Right lobe of liver (tissue), 6 donors: Measurements from ENCODE around the gene MYH15. TPM values are rescaled to one million over a fixed set of nuclear protein-coding genes. Genes with fewer than 3 reads are reported as not detected.

ENCODE experiments used
- ATAC-seq, 4 donors: fragments of 200-7000 bp; cut with Tn5 transposase; one replicate each; pipeline ENCODE4 v1.9.1; 2020; ENCODE audit warnings: mild to moderate bottlenecking in 4 of 4, moderate library complexity in 4 of 4
- DNase-seq, 3 donors: peaks; one replicate each; pipeline ENCODE4 v3.0.0-alpha.2; 2020
- H3K27ac ChIP-seq, 3 donors: fragments of 200-600 bp; one replicate each; pipeline ENCODE4 v1.8.0; 2022
- H3K27me3 ChIP-seq, 2 donors: fragments of 200-600 bp; one replicate each; pipeline ENCODE4 v1.8.0; 2022
- H3K36me3 ChIP-seq, 4 donors: fragments of 200-600 bp; sonication (generic) in 1 of 4; one replicate each; pipeline versions ENCODE4 v1.5.1 to v1.8.0; 2017 to 2022; ENCODE audit warnings: control low read depth in 1 of 4
- H3K4me1 ChIP-seq, 4 donors: fragments of 200-600 bp; sonication (generic) in 1 of 4; one replicate each; pipeline versions ENCODE4 v1.5.1 to v1.8.0; 2017 to 2022; ENCODE audit warnings: control low read depth in 1 of 4
- H3K4me3 ChIP-seq, 3 donors: fragments of 200-600 bp; one replicate each; pipeline ENCODE4 v1.8.0; 2022
- H3K9me3 ChIP-seq, 4 donors: fragments of 200-600 bp; sonication (generic) in 1 of 4; one replicate each; pipeline versions ENCODE4 v1.5.1 to v1.8.0; 2017 to 2022; ENCODE audit warnings: control low read depth in 1 of 4
- POLR2A ChIP-seq: fragments of 450-650 bp; IDR thresholded peaks from one replicate; pipeline ENCODE4 v1.6.1; 2017; ENCODE audit warnings: antibody characterized with exemption, mild to moderate bottlenecking
- WGBS: methylation state at CpG from one replicate; pipeline ENCODE4 v1.1.6; 2018; ENCODE audit warnings: low coverage, low lambda C conversion rate; ENCODE audit not compliant: insufficient coverage; ENCODE audit errors: missing lambda C conversion rate; 5-methylcytosine and 5-hydroxymethylcytosine counted together
- intact Hi-C, 2 donors: fragments of 100-400 bp; cut with DNase I; formaldehyde crosslinking; loops; one replicate each; pipeline versions ENCODE4 v1.11.2 to v1.14.1; 2022
- total RNA-seq, 6 experiments: library from RNA; depleted of rRNA in 2 of 6; stranded (reverse); fragments of >200 nt in 2 of 6; fragmentation: NEBNext Ultra II Directional in 3 of 6; extraction: Animal tissue kit (Norgen Biotek cat#: 25700) in 3 of 6; gene quantifications; one replicate each; pipeline versions ENCODE4 v1.1.0 to v1.2.4, GENCODE V29; 2016 to 2023
- TF ChIP-seq, protein P1 (sequence below), 4 donors: fragments of 200-600 bp in 3 of 4; fragments of 450-650 bp in 1 of 4; IDR thresholded peaks; one replicate each; pipeline versions ENCODE4 v1.5.1 to v1.8.0; 2016 to 2022; ENCODE audit warnings: antibody characterized with exemption in 4 of 4, mild to moderate bottlenecking in 2 of 4
- donor health status: DM: no; HTN: yes; CAD: no.
- donor health status: DM: no; HTN: no; CAD: no.
- donor health status: DM: no; HTN: no; CAD: no.
- donor health status: DM: no; HTN: yes; CAD: no.
- donor health status: DM: no; HTN: yes; CAD: no.

The MYH15 gene
- total RNA-seq, 6 experiments from 2014 or later = not detected

DNA sequence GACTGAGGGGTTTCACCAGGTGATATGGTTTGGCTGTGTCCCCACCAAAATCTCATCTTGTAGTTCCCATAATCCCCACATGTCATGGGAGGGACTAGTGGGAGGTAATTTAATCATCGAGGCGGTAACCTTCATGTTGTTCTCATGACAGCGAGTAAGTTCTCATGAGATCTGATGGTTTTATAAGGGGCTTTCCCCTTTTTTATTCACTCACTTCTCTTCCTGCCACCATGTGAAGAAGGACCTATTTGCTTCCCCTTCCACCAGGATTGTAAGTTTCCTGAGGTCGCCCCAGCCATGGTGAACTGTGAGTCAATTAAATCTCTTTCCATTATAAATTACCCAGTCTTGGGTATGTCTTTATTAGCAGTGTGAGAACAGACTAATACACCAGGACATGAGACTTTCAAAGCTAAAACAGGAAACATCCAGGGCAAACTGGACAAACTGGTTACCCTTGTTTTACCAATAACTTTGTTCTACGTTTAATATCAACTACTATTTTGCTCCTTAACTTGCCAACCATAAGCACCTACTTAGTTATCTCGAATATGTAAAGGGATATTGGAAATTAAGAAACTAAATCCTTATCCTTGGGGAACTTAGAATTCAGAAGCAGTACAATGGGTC lies 98.2 kb downstream of the MYH15 start:
- no peak for TF ChIP-seq POLR2A
- TF ChIP-seq, protein P1, sequence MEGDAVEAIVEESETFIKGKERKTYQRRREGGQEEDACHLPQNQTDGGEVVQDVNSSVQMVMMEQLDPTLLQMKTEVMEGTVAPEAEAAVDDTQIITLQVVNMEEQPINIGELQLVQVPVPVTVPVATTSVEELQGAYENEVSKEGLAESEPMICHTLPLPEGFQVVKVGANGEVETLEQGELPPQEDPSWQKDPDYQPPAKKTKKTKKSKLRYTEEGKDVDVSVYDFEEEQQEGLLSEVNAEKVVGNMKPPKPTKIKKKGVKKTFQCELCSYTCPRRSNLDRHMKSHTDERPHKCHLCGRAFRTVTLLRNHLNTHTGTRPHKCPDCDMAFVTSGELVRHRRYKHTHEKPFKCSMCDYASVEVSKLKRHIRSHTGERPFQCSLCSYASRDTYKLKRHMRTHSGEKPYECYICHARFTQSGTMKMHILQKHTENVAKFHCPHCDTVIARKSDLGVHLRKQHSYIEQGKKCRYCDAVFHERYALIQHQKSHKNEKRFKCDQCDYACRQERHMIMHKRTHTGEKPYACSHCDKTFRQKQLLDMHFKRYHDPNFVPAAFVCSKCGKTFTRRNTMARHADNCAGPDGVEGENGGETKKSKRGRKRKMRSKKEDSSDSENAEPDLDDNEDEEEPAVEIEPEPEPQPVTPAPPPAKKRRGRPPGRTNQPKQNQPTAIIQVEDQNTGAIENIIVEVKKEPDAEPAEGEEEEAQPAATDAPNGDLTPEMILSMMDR (IDR thresholded peaks at IDR 0.05) = no peak
- intact Hi-C loops = no loop called here
- H3K36me3 ChIP-seq = no peaks in the 10 kb centered on the region
- no peaks in the 10 kb centered on the region for H3K9me3 ChIP-seq
- H3K27me3 ChIP-seq = no peaks in the 10 kb centered on the region
- H3K4me3 ChIP-seq = no peak overlapping the region
- 71% methylated on average over 6 of the region's 6 CpGs for whole genome bisulfite sequencing
- no peak for DNase-seq
- no peak for ATAC-seq
- no peaks in the 10 kb centered on the region for H3K4me1 ChIP-seq
- no peak overlapping the region for H3K27ac ChIP-seq

DNA sequence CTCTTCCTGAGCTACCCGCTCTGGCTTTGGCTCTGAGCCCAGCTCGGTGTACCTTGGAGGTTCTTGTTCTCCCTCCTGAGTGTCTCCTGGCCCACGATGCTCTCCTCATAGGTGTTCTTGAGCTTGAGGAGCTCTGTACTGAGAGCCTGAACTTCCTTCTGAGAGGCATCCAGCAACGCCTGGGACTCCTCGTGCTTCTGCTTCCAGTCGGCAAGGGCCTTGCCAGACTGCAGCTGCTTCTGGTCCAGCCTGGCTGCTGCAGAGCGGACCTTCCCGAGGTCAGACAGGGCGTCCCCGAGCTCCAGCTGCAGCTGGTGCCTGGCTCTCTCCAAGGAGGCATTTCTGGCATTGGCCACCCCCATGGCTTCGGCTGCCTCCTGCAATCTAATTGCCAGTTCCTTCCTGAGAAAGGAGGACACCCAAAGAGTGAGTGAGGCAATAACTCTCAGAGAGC lies 99.8 kb downstream of the MYH15 start:
- H3K9me3 ChIP-seq = no peaks in the 10 kb centered on the region
- ATAC-seq (no peak), DNase-seq (no peak)
- no peak overlapping the region for H3K27ac ChIP-seq
- TF ChIP-seq, protein P1 (IDR thresholded peaks at IDR 0.05) = no peak
- TF ChIP-seq POLR2A = no peak
- H3K36me3 ChIP-seq = no peaks in the 10 kb centered on the region
- WGBS = 50% methylated on average over 1 of the region's 11 CpGs
- H3K4me1 ChIP-seq = peaks cover 0 to 4% (median 0%) of the 10 kb centered on the region in 4 donors
- intact Hi-C loops = no loop called here
- H3K27me3 ChIP-seq = no peaks in the 10 kb centered on the region
- H3K4me3 ChIP-seq = no peak overlapping the region

DNA sequence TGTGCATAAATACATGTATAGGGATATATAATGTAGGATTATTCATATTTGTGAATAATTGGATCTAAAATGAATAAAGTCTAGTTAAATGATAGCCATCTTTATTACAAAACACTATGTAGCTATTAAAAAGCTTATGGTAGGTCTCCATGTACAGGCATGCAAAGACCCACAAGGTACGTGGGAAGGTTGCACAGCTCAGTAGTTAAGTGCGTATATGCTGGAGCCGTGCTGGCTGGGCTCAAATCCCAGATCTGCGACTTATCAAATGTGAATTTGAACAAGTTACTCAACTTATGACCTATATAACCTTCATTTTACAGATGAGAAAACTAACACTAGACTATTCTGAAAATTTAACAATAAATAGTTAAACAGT lies 100.6 kb downstream of the MYH15 start:
- intact Hi-C loops = no loop called here
- TF ChIP-seq, protein P1 (IDR thresholded peaks at IDR 0.05) = no peak
- TF ChIP-seq POLR2A = no peak
- no peaks in the 10 kb centered on the region for H3K36me3 ChIP-seq
- H3K27me3 ChIP-seq = no peaks in the 10 kb centered on the region
- DNase-seq (no peak), ATAC-seq (no peak)
- WGBS = 87% methylated on average over 3 of the region's 4 CpGs
- no peak overlapping the region for H3K27ac ChIP-seq
- H3K9me3 ChIP-seq = no peaks in the 10 kb centered on the region
- H3K4me3 ChIP-seq = no peak overlapping the region
- H3K4me1 ChIP-seq = peaks cover 0 to 4% (median 0%) of the 10 kb centered on the region in 4 donors

DNA sequence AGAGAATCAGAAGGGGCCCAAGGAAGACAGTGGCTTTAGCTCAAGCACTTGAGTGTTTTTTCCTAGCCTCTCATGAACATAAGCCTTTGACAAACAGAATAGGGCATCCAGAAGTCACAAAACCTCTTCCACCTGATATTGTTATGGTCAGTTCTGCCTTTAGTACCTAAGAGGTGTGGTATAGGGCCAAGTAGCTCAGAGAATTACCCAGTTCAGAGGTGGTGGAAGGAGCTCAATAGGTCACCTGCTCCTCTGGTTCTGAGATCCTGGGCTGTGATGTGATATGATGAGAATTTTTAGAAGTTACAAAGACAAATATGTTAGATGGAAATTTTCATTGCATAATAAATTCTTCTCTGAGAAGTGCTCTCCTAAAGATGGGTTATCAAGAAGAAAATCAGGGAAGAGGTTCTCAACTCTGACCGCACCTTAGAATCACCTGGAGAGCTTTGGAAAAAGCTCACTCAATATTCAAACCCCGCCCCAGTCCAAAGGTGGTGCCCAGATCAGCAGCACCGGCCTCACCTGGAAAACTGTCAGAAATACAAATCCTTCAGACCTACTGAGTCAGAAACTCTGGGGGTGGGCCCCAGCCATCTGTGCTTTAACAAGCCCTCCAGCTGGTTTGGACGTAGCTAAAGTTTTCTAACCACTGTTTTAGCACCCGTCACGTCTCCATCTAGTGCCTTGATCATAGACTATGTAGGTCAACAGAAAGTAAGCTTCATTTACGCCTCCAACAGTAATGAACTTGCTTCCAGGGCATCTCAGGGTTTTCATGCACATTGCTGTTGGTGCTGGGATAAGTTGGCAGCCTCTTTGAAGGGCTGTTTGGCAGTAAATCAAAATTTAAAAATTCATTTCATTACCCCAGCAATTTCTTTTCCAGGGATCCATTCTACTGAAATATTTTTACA lies 101.3 kb downstream of the MYH15 start:
- TF ChIP-seq POLR2A = no peak
- TF ChIP-seq, protein P1 (IDR thresholded peaks at IDR 0.05) = no peak
- no peaks in the 10 kb centered on the region for H3K36me3 ChIP-seq
- peaks cover 0 to 4% (median 0%) of the 10 kb centered on the region in 4 donors for H3K4me1 ChIP-seq
- DNase-seq (no peak), ATAC-seq (no peak)
- H3K9me3 ChIP-seq = no peaks in the 10 kb centered on the region
- intact Hi-C loops = no loop called here
- WGBS = 88% methylated on average over 5 of the region's 7 CpGs
- no peak overlapping the region for H3K27ac ChIP-seq
- no peak overlapping the region for H3K4me3 ChIP-seq
- no peaks in the 10 kb centered on the region for H3K27me3 ChIP-seq
